SKM-1 (cell line): ENCODE data around the gene C12orf76.
A peak's percentile ranks its signal among the peaks of the same experiment; 100 is the strongest.

Experiments used
- DNase-seq: peaks from one replicate; lab custom pipeline; 2025; ENCODE audit not compliant: unreplicated experiment; lab: John Stamatoyannopoulos, UW

C12orf76 gene

GRCh38 chr12:109997393-109997792 lies 50.9 kb downstream of the C12orf76 start:
- no peak for DNase-seq

GRCh38 chr12:109996483-109996853 lies 51.9 kb downstream of the C12orf76 start:
- DNase-seq = no peak

- peak; percentile 47 for DNase-seq
Observed at GRCh38 chr12:109995686-109996482, 52.4 kb downstream of the C12orf76 start, which contains the start of gene GIT2. GIT2 (minus strand) TSS chr12:109996368; CDS start chr12:109996224, 144 bp downstream.

GRCh38 chr12:109995361-109995685 lies 53.0 kb downstream of the C12orf76 start:
- no peak for DNase-seq

- peak; percentile 3 for DNase-seq
Observed at GRCh38 chr12:109994401-109995175, 53.7 kb downstream of the C12orf76 start.

GRCh38 chr12:109993091-109993490 lies 55.2 kb downstream of the C12orf76 start:
- no peak for DNase-seq

- no peak for DNase-seq
Observed at GRCh38 chr12:109991586-109991985, 56.7 kb downstream of the C12orf76 start.
